Endothelial cell (in vitro differentiated cells): ENCODE data around the gene SLC25A4. TPM values are rescaled to one million over a fixed set of nuclear protein-coding genes. Genes with fewer than 3 reads are reported as not detected.

Source experiments
- DNase-seq: peaks from one replicate; pipeline ENCODE4 v3.0.0; 2021; ENCODE audit warnings: low spot score
- H3K27ac Mint-ChIP-seq: one replicate; pipeline ENCODE4 v1.8.0; 2021; ENCODE audit warnings: mixed read lengths, inconsistent platforms; ENCODE audit not compliant: unreplicated experiment
- H3K27me3 Mint-ChIP-seq: one replicate; pipeline ENCODE4 v1.8.0; 2021; ENCODE audit warnings: mild to moderate bottlenecking, moderate library complexity, mixed read lengths, inconsistent platforms; ENCODE audit not compliant: unreplicated experiment
- H3K36me3 Mint-ChIP-seq: one replicate; pipeline ENCODE4 v1.8.0; 2021; ENCODE audit warnings: mild to moderate bottlenecking, low read depth, mixed read lengths, inconsistent platforms; ENCODE audit not compliant: unreplicated experiment
- H3K4me1 Mint-ChIP-seq: one replicate; pipeline ENCODE4 v1.8.0; 2021; ENCODE audit warnings: mild to moderate bottlenecking, mixed read lengths, inconsistent platforms; ENCODE audit not compliant: unreplicated experiment
- H3K4me3 Mint-ChIP-seq: one replicate; pipeline ENCODE4 v1.8.0; 2021; ENCODE audit warnings: mild to moderate bottlenecking, mixed read lengths, inconsistent platforms; ENCODE audit not compliant: unreplicated experiment
- H3K9me3 Mint-ChIP-seq: one replicate; pipeline ENCODE4 v1.8.0; 2021; ENCODE audit warnings: mixed read lengths, inconsistent platforms; ENCODE audit not compliant: unreplicated experiment
- CTCF ChIP-seq: fragments of 200-600 bp; sonication (generic); IDR thresholded peaks from one replicate; pipeline ENCODE4 v1.5.0; 2021; ENCODE audit warnings: antibody characterized with exemption; ENCODE audit not compliant: unreplicated experiment
- total RNA-seq: library from RNA; stranded (reverse); fragmentation: NEBNext Ultra II Directional; extraction: Animal tissue kit (Norgen Biotek cat#: 25700); gene quantifications from one replicate; pipeline ENCODE4 v1.2.1, GENCODE V29; 2021; ENCODE audit not compliant: unreplicated experiment

The SLC25A4 gene
- total RNA-seq, 1 donor from 2014 or later: 8.9 TPM

- Mint-ChIP-seq H3K36me3 (peaks cover 13% of the 10 kb centered on the region), H3K4me1 (peaks cover 3% of the 10 kb centered on the region), H3K27ac (no peak overlapping the region), H3K27me3 (no peaks in the 10 kb centered on the region), H3K4me3 (no peak overlapping the region), H3K9me3 (no peaks in the 10 kb centered on the region)
- DNase-seq: no peak
- no peak for TF ChIP-seq CTCF
Measured at GRCh38 chr4:185167234-185167633, 24.2 kb downstream of the SLC25A4 start.

GRCh38 chr4:185171373-185172071, 28.5 kb downstream of the SLC25A4 start:
- H3K4me3 Mint-ChIP-seq: no peak overlapping the region
- TF ChIP-seq CTCF: no peak
- no peaks in the 10 kb centered on the region for H3K9me3 Mint-ChIP-seq
- DNase-seq: no peak
- H3K27me3 Mint-ChIP-seq: no peaks in the 10 kb centered on the region
- no peaks in the 10 kb centered on the region for H3K4me1 Mint-ChIP-seq
- no peak overlapping the region for H3K27ac Mint-ChIP-seq
- peaks cover 19% of the 10 kb centered on the region for H3K36me3 Mint-ChIP-seq

- H3K9me3 Mint-ChIP-seq: no peaks in the 10 kb centered on the region
- H3K27me3 Mint-ChIP-seq: no peaks in the 10 kb centered on the region
- H3K27ac Mint-ChIP-seq: no peak overlapping the region
- H3K4me3 Mint-ChIP-seq: no peak overlapping the region
- DNase-seq: no peak
- H3K4me1 Mint-ChIP-seq: peaks cover 3% of the 10 kb centered on the region
- no peak for TF ChIP-seq CTCF
- H3K36me3 Mint-ChIP-seq: peaks cover 6% of the 10 kb centered on the region
Measured at GRCh38 chr4:185179488-185179887, 36.4 kb downstream of the SLC25A4 start.

GRCh38 chr4:185182239-185182638, 39.2 kb downstream of the SLC25A4 start:
- peaks cover 3% of the 10 kb centered on the region for H3K4me1 Mint-ChIP-seq
- H3K27ac Mint-ChIP-seq: no peak overlapping the region
- H3K36me3 Mint-ChIP-seq: no peaks in the 10 kb centered on the region
- TF ChIP-seq CTCF: no peak
- DNase-seq: no peak
- no peak overlapping the region for H3K4me3 Mint-ChIP-seq
- H3K27me3 Mint-ChIP-seq: no peaks in the 10 kb centered on the region
- H3K9me3 Mint-ChIP-seq: no peaks in the 10 kb centered on the region

GRCh38 chr4:185183622-185184281, 40.7 kb downstream of the SLC25A4 start:
- H3K27me3 Mint-ChIP-seq: no peaks in the 10 kb centered on the region
- peaks cover 3% of the 10 kb centered on the region for H3K36me3 Mint-ChIP-seq
- no peak overlapping the region for H3K27ac Mint-ChIP-seq
- TF ChIP-seq CTCF: peak; percentile 69
- DNase-seq: peak; percentile 73
- H3K9me3 Mint-ChIP-seq: no peaks in the 10 kb centered on the region
- H3K4me1 Mint-ChIP-seq: peaks cover 3% of the 10 kb centered on the region
- H3K4me3 Mint-ChIP-seq: no peak overlapping the region
